GM18951 (cell line): ENCODE measurements around the gene CTNNAL1.
"Not testable (repeated sequence)": the region's sequence is repeated elsewhere in the genome, so short reads cannot be mapped to it uniquely, and the experiment has no call there.

Experiments
- POLR2A ChIP-seq: IDR thresholded peaks from 4 replicates; pipeline ENCODE4 v1.6.1; 2011; ENCODE audit warnings: mild to moderate bottlenecking; ENCODE audit not compliant: insufficient read length, insufficient read depth; ENCODE audit errors: extremely low read depth
- in situ Hi-C: fragments of 300-500 bp; cut with MboI; formaldehyde crosslinking; loops from one replicate; pipeline ENCODE4 v1.12.0; 2022; ENCODE audit warnings: low sequenced_read_pairs, mixed read lengths, inconsistent platforms; ENCODE audit not compliant: unreplicated experiment

Gene CTNNAL1

GRCh38 chr9:108994695-108995094 is 18.6 kb downstream of the CTNNAL1 start:
- in situ Hi-C loops: no loop called here
- TF ChIP-seq POLR2A: no peak

- TF ChIP-seq POLR2A: no peak
- in situ Hi-C loops: no loop called here
These were observed 21.8 kb downstream of the CTNNAL1 start for GRCh38 chr9:108991479-108991878.

DNA sequence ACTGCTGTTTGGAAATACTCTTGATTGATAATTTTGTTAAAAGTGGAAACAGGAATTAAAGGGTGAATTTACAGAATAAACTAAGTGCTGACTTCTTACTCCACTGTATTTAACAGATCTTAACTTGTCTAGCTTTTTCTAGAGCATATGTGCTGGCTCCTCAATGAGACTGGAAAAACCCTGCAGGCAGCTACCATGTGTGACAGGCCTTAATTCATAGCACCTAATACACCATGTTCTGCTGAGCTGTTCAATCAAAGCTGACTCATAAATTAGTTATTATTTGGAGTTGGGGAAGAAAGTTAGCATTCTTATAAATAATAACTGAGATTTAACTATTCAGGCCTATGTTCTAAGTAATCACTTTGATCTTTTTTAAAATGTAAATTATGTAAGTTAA is 29.4 kb downstream of the CTNNAL1 start:
- in situ Hi-C loops: no loop called here
- TF ChIP-seq POLR2A: no peak

DNA sequence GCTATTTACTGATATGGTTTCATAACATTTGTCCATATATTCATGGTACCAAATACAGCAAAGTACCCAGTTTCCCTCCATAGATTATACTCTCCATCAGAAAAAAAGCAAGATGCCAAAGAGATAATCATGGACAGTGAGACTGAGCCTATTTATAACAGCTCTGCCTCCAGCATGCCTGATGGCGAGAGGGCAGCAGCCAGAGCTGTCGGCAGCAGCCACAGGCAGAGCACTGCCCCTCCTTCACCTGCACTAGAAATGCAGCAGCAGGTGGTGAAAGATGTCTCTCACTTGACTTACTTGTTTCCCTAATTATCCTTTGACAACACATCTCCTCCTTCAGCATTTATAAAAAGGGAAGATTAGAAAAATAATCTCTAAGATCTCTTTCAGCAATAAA is 32.4 kb downstream of the CTNNAL1 start:
- in situ Hi-C loops: no loop called here
- no peak for TF ChIP-seq POLR2A

DNA sequence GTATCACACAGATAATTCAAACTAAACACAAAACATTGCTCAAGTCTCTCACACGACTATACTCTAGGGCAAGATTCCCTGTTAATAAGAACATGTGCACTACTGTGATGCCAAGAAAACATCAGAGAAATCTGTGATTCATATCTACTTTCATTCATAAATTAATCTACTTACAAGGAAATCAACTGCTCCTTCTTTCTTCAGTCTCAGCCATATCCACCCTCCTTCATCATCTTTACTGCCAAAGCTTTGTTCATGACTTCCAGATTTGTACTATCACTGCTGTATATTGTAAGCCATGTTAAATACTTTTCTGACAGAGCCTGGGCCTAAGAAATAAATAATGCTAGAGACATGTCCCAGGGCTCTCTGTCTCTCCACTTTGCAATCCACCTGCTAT is 35.1 kb downstream of the CTNNAL1 start:
- TF ChIP-seq POLR2A: no peak
- in situ Hi-C loops: no loop called here

DNA sequence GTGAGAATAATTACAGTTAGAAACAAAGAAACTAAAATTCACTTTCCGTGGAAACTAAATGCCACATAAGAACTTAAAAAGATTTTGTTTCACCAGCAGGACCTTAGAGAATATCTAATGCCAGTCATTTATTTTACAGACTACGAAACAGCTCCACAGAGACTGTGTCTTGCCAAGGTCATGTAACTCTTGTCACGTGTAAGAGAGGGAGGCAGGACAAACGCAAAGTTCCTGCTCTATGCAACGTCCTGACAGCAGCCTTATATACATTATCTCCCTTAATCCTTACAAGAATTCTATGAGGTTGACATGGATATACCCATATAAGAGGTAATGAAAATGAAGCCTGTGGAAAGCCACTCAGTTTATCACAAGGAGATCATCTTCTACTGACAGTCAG is 39.4 kb downstream of the CTNNAL1 start:
- in situ Hi-C loops: no loop called here
- no peak for TF ChIP-seq POLR2A

- in situ Hi-C loops: no loop called here
- TF ChIP-seq POLR2A: no peak
These were observed 40.6 kb downstream of the CTNNAL1 start for GRCh38 chr9:108972626-108973209.

DNA sequence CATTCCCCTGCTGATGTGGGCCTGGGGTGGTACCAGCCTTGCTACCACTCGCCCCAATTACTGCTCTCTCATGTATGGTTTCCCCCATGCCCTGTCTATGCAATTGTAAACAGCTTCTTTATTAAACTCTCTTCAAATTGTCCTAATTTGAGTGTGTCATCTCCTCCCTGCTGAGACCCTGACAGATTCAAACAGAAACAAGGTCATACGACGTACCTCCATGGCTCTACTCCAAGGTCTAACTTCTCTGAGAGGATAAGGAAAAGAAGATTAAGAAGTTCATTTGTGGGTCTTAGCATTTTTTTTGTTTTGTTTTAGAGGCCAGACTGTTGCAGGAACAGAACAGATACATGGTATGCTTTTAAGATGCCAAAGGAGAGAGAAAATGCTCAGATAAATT is 41.1 kb downstream of the CTNNAL1 start:
- TF ChIP-seq POLR2A: no peak
- in situ Hi-C loops: no loop called here

DNA sequence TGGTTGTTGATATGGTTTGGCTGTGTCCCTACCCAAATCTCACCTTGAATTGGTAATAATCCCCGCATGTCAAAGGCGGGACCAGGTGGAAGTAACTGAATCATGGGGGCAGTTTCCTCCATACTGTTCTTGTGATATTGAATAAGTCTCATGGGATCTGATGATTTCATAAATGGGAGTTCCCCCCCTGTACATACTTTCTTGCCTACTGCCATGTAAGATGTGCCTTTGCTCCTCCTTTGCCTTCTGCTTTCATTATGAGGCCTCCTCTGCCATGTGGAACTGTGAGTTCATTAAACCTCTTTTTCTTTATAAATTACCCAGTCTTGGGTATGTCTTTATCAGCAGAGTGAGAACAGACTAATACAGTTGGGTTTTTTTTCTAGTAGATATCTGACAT is 41.9 kb downstream of the CTNNAL1 start:
- in situ Hi-C loops: not testable (repeated sequence)

DNA sequence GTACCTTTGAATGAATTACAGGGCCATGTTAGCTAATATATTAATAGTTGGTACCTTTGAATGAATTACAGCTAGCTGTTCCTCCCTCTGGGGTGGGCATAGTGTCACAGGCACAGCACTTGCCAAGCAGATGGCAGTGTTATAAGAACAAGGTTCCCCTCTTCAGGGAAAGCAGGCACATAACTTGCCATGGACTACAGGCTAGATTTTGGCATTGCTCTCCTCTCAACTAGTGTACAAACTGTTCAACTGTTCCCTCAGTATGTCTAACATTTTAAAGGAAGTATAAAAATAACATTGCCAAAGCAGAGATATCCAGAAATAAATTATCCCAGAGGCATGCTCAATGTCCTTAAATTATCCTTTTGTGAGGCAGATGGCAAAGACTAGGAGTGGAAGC is 45.4 kb downstream of the CTNNAL1 start:
- in situ Hi-C loops: no loop called here
- no peak for TF ChIP-seq POLR2A

DNA sequence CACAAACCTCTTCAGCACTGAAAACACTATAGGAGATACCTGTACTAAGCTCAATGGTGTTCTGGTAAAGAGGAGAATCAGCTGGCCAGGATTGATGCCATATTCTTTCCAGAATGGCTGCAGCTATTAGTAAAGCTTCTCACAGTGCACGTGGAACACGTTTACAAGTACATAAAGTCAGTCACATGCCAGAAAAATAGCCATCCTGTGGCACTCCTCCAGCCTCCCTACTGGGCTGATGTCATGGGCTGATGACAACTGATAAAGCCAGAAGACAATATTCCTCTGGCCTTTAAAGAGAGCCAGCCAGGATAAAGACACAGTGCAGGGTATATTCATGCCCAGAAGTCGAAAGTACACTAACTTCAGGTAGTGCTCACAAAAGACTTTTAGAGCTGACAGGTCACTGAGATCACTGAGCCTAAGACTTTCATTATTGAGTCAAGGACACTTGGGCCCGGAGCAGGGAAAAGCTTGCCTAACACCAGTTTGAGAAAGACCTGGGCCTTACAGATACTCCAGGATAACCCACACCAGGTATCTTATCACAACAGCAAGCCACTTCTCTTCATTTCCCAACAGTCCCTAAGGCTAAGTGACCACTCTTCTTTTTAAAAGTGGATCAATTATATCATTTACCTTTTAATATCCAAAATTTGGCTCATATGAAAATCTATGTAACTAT is 49.7 kb downstream of the CTNNAL1 start:
- in situ Hi-C loops: no loop called here
- TF ChIP-seq POLR2A: no peak

- in situ Hi-C loops: no loop called here
- TF ChIP-seq POLR2A: no peak
These were observed 52.1 kb downstream of the CTNNAL1 start for GRCh38 chr9:108961151-108961550.

GRCh38 chr9:108960331-108960730 is 53.0 kb downstream of the CTNNAL1 start:
- in situ Hi-C loops: no loop called here
- no peak for TF ChIP-seq POLR2A

DNA sequence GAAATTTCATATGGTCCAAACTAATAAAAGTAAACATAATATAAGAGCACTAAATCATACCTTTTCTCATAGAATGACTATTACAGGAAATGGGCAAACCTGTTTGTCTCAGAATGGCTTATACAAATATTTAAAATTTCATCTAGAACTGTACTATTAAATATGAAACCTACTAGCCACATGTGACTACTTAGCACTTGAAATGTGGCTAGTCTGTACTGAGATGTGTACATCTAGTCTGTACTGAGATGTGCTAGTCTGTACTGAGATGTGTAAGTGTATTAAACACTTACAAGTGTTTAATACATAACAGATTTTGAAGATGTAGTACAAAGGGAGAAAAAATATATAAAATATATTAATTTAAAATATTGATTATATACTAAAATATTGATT is 56.7 kb downstream of the CTNNAL1 start:
- TF ChIP-seq POLR2A: no peak

More for the DNA sequence above, 56.7 kb downstream of the CTNNAL1 start:
- in situ Hi-C loops: no loop called here
